Gastroesophageal sphincter (tissue), 4 donors: ENCODE measurements around the gene GATAD2A. TPM values are rescaled to one million over a fixed set of nuclear protein-coding genes. Genes with fewer than 3 reads are reported as not detected.

ENCODE experiments used
- ATAC-seq: fragments of 150-250 bp; one replicate; pipeline ENCODE4 v1.9.1; 2016; ENCODE audit warnings: mild to moderate bottlenecking, moderate library complexity
- H3K27ac ChIP-seq, 4 donors: fragments of 200-600 bp; sonication (generic) in 3 of 4; 1 replicate in 3 of 4; 2 replicates in 1 of 4; pipeline ENCODE4 v1.5.1; 2016 to 2019
- H3K27me3 ChIP-seq: fragments of 200-600 bp; sonication (generic); one replicate; pipeline ENCODE4 v1.5.1; 2019
- H3K36me3 ChIP-seq, 2 donors: fragments of 200-600 bp; sonication (generic); one replicate each; pipeline ENCODE4 v1.5.1; 2019; ENCODE audit warnings: control low read depth in 1 of 2
- H3K4me1 ChIP-seq, 3 donors: fragments of 200-600 bp; sonication (generic); 1 replicate in 2 of 3; 2 replicates in 1 of 3; pipeline ENCODE4 v1.5.1; 2016 to 2019; ENCODE audit warnings: control low read depth in 2 of 3
- H3K4me3 ChIP-seq, 2 donors: fragments of 200-600 bp; sonication (generic); one replicate each; pipeline ENCODE4 v1.5.1; 2019; ENCODE audit warnings: mild to moderate bottlenecking in 1 of 2, moderate library complexity in 1 of 2
- H3K9me3 ChIP-seq, 3 donors: fragments of 200-600 bp; sonication (generic); one replicate each; pipeline ENCODE4 v1.5.1; 2017 to 2019; ENCODE audit warnings: control low read depth in 2 of 3
- CTCF ChIP-seq, 4 experiments: fragments of 200-600 bp in 2 of 4; fragments of 450-650 bp in 2 of 4; sonication (generic) in 1 of 4; IDR thresholded peaks; one replicate each; pipeline ENCODE4 v1.5.1; 2017 to 2019; ENCODE audit warnings: antibody characterized with exemption in 4 of 4, mild to moderate bottlenecking in 2 of 4, moderate library complexity in 2 of 4
- EP300 ChIP-seq: sonication (generic); formaldehyde crosslinking; IDR thresholded peaks from one replicate; pipeline ENCODE4 v1.6.1; 2017; ENCODE audit warnings: antibody characterized with exemption, mild to moderate bottlenecking
- POLR2A ChIP-seq, 2 donors: fragments of 450-650 bp; IDR thresholded peaks; one replicate each; pipeline ENCODE4 v1.6.1; 2017; ENCODE audit warnings: antibody characterized with exemption in 2 of 2, mild to moderate bottlenecking in 2 of 2, moderate library complexity in 1 of 2
- POLR2AphosphoS5 ChIP-seq: sonication (generic); formaldehyde crosslinking; IDR thresholded peaks from one replicate; pipeline ENCODE4 v1.6.1; 2017; ENCODE audit warnings: antibody characterized with exemption
- WGBS, 2 donors: methylation state at CpG; one replicate each; pipeline ENCODE4 v1.1.5; 2018; ENCODE audit warnings: low coverage in 1 of 2; 5-methylcytosine and 5-hydroxymethylcytosine counted together
- total RNA-seq, 4 donors: library from RNA; depleted of rRNA; stranded (reverse); fragments of >200 nt; gene quantifications; one replicate each; pipeline ENCODE4 v1.1.0, GENCODE V29; 2016

GATAD2A gene
- total RNA-seq, 4 donors from 2014 or later = 30.9 to 69.0 (median 36.6) TPM

- TF ChIP-seq EP300 = no peak
- no peak for TF ChIP-seq CTCF (IDR thresholded peaks at IDR 0.05)
- no peak for TF ChIP-seq POLR2AphosphoS5
- no peak for TF ChIP-seq POLR2A (IDR thresholded peaks at IDR 0.05)
Observed at GRCh38 chr19:19443283-19443682, 37.8 kb downstream of the GATAD2A start.

GRCh38 chr19:19443902-19444680 lies 38.6 kb downstream of the GATAD2A start:
- no peaks in the 10 kb centered on the region for H3K36me3 ChIP-seq
- TF ChIP-seq EP300 (no peak), CTCF (IDR thresholded peaks at IDR 0.05) (no peak), POLR2AphosphoS5 (no peak), POLR2A (IDR thresholded peaks at IDR 0.05) (no peak)
- no peak overlapping the region for H3K27ac ChIP-seq
- H3K4me1 ChIP-seq = peaks cover 0 to 34% (median 5%) of the 10 kb centered on the region in 3 donors
- WGBS, 2 donors = 63 to 100% methylated on average over 2 to 5 of the region's 11 CpGs
- no peaks in the 10 kb centered on the region for H3K27me3 ChIP-seq
- H3K9me3 ChIP-seq = no peaks in the 10 kb centered on the region
- no peak for ATAC-seq
- no peak overlapping the region for H3K4me3 ChIP-seq

More at GRCh38 chr19:19443283-19443682, 37.8 kb downstream of the GATAD2A start:
- H3K27me3 ChIP-seq = no peaks in the 10 kb centered on the region
- no peak for ATAC-seq
- no peak overlapping the region for H3K4me3 ChIP-seq
- no peak overlapping the region for H3K27ac ChIP-seq
- no peaks in the 10 kb centered on the region for H3K9me3 ChIP-seq
- WGBS, 2 donors = 86 to 94% methylated on average over 5 to 9 of the region's 9 CpGs
- peaks cover 0 to 33% (median 5%) of the 10 kb centered on the region in 3 donors for H3K4me1 ChIP-seq
- H3K36me3 ChIP-seq = no peaks in the 10 kb centered on the region

GRCh38 chr19:19444681-19445155 lies 39.2 kb downstream of the GATAD2A start:
- H3K4me1 ChIP-seq = peaks cover 0 to 34% (median 5%) of the 10 kb centered on the region in 3 donors
- no peaks in the 10 kb centered on the region for H3K9me3 ChIP-seq
- no peak overlapping the region for H3K4me3 ChIP-seq
- no peak overlapping the region for H3K27ac ChIP-seq
- WGBS, 2 donors = 60% methylated on average over 1 of the region's 4 CpGs; no CpG with 5 or more reads in 1 of the 2 donors
- no peaks in the 10 kb centered on the region for H3K27me3 ChIP-seq
- H3K36me3 ChIP-seq = no peaks in the 10 kb centered on the region
- no peak for ATAC-seq
- TF ChIP-seq CTCF (IDR thresholded peaks at IDR 0.05) (no peak), POLR2A (IDR thresholded peaks at IDR 0.05) (no peak), POLR2AphosphoS5 (no peak), EP300 (no peak)

GRCh38 chr19:19445288-19445687 lies 39.8 kb downstream of the GATAD2A start:
- no peak for TF ChIP-seq POLR2AphosphoS5
- WGBS, 2 donors = 23 to 33% methylated on average over 1 of the region's 1 CpG
- Histone ChIP-seq H3K36me3 (no peaks in the 10 kb centered on the region), H3K27ac (no peak overlapping the region), H3K27me3 (no peaks in the 10 kb centered on the region), H3K4me1 (peaks cover 0 to 34% (median 5%) of the 10 kb centered on the region in 3 donors), H3K9me3 (no peaks in the 10 kb centered on the region), H3K4me3 (no peak overlapping the region)
- ATAC-seq = no peak

GRCh38 chr19:19445911-19446361 lies 40.5 kb downstream of the GATAD2A start:
- peaks cover 0 to 34% (median 5%) of the 10 kb centered on the region in 3 donors for H3K4me1 ChIP-seq
- H3K36me3 ChIP-seq = no peaks in the 10 kb centered on the region
- H3K27me3 ChIP-seq = no peaks in the 10 kb centered on the region
- H3K4me3 ChIP-seq = no peak overlapping the region
- H3K9me3 ChIP-seq = no peaks in the 10 kb centered on the region
- no peak overlapping the region for H3K27ac ChIP-seq
- TF ChIP-seq POLR2AphosphoS5 = no peak
- TF ChIP-seq POLR2A (IDR thresholded peaks at IDR 0.05) = no peak
- no peak for TF ChIP-seq CTCF (IDR thresholded peaks at IDR 0.05)
- TF ChIP-seq EP300 = no peak
- ATAC-seq = no peak
- WGBS, 2 donors = 76 to 90% methylated on average over 6 to 9 of the region's 9 CpGs
